Bone marrow (tissue), 2 donors: ENCODE data around the gene SLC43A3.

Source experiments
- DNase-seq, 2 donors: peaks; one replicate each; lab custom pipeline; 2025; lab: John Stamatoyannopoulos, UW

SLC43A3 gene

DNA sequence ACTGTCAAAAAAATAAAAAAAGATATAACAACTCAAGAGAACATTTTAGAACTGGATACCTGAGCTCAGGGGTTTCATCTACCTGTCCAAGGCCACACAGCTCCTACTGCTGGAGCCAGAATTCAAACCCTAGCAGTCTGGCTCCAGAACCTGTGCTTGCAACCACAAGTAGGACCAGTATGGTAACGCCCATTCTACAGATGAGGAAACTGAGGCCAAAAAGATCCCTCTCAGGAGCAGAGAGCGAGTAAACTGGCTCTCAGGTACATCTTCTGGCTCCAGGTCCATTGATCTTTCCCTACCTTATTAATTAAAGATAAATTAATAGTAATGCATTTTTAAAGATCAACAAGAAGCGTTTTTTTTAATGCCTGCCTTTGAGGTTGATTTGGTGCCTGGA, 69.6 kb downstream of the SLC43A3 start:
- DNase-seq, result no peak
